IPS-NIHi7 (cell line): ENCODE measurements around the gene PRR36.

Experiments
- DNase-seq: peaks from one replicate; pipeline ENCODE4 v3.0.0; 2012; ENCODE audit warnings: mixed read lengths; ENCODE audit errors: extremely low spot score

PRR36 gene

DNA sequence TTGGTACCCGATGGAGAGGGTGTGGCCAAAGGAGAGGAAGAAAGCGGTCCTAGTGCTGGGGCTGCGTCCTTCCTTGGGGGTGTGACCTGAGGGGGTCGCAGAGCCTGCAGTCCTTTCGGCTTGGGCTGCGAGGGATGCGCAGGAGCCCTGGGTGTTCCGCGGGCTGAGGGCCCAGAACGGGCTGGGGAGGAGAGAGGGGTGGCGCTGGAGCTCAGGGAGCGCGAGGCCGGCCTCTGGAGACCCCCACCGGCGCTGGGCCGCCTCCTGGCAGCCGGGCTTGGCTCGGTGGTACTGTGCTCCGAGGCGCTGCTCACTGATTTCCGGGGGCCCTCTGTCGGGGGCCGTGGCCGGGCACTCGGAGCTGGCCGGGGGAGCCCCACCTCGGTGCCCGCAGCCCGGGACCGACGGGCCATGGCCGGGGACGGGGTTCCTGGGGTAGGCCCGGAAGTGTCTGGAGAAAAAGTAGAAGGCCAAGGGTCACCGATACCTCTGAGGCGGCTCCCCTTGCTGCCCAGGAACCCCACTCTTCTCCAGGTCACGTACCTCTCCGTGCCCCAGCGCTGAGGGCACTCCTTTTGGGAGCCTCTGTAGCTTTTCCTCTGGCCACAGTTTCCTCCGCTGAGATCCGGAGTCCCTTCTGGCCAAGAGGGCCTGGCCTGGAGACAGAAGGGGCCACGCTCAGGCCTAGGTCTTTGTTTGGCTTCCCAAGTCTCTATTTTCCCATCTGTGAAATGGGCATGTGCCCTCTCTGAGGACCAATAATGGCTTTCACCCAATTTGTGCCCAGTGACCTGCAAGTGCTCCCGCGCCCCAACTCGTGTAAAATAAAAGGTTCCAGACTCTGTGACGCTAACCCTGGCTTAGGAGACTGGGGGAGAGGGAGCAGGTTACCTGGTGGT lies 1.6 kb downstream of the PRR36 start:
- no peak for DNase-seq

GRCh38 chr19:7871437-7872305 lies 2.5 kb downstream of the PRR36 start:
- DNase-seq = peak; percentile 77

DNA sequence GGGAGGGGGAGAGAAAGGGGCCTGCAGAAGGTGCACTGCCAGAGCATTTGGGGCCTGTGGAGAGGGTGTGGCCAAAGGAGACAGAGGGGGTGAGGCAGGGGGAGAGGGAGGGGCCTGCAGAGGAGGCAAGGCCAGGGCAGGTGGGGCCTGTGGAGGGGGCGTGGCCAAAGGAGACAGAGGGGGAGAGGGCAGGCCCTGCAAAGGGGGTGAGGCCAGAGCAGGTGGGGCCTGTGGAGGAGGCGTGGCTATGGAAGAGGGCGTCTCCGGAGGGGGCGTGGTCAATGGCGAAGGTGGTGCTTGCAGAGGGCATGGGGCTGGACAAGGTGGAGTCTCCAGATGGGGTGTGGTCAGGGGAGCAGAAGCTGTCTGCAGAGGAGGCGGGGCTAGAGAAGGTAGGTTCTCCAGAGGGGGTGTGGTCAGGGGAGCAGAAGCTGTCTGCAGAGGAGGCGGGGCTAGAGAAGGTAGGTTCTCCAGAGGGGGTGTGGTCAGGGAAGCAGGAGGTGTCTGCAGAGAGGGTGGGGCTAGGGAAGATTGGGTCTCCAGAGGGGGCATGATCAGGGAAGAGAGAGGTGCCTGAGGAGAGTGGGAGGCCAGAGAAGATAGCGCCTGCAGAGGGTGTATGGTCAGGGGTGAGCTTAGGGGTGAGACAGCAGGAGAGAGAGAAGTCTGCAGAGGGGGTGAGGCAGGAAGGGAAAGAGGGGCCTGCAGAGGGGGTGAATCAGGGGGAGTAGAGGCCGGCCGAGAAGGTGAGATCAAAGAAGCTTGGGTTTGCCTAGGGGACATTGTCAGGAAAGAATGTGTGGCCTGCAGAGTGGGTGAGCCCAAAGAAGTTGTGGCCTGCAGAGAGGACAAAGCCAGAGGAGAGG lies 3.4 kb downstream of the PRR36 start:
- DNase-seq = peak; percentile 66

- DNase-seq = peak; percentile 53
Measured at GRCh38 chr19:7869910-7870511, 4.2 kb downstream of the PRR36 start.

GRCh38 chr19:7869453-7869909 lies 4.7 kb downstream of the PRR36 start:
- peak; percentile 47 for DNase-seq

GRCh38 chr19:7868671-7869452 lies 5.3 kb downstream of the PRR36 start:
- peak; percentile 82 for DNase-seq

- DNase-seq = no peak
Measured at GRCh38 chr19:7868326-7868670, 5.9 kb downstream of the PRR36 start.

DNA sequence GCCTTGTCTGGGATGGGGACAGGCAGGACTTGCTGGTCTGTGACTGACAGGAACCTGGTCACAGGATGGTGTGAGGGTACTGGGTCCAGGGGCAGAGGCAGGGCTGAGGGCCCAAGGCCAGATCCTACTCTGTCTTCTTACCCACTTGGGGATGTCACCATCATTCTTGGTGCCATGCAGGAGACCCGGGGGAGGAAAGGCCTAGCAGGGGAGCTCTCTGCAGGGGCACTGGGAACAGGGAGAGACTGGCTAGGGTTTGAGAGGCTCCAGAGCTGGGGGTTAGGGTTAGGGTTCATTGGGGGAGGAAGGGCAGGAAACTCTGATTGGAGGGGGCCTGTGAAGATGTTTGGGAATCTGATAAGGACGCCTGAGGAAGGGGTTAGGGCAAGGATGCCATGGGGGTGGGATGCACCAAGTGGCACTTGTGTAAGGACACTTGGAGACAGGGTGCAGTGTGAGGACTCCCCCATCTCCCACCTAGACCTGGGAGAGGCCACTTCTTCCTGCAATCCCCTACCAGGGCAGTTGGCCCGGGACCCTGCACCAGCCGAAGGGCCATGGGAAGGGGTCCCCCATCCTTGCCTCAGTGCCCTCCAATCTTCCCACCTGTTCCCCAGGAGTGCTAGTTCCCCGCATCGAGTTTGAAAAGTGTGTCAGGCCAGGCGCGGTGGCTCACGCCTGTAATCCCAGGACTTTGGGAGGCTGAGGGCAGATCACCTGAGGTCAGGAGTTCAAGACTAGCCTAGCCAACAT lies 6.9 kb downstream of the PRR36 start:
- no peak for DNase-seq

GRCh38 chr19:7866399-7867091 lies 7.6 kb downstream of the PRR36 start:
- DNase-seq = no peak

- DNase-seq = no peak
Measured at GRCh38 chr19:7865262-7865911, 8.8 kb downstream of the PRR36 start.

GRCh38 chr19:7864690-7865074 lies 9.5 kb downstream of the PRR36 start:
- DNase-seq = no peak

GRCh38 chr19:7863971-7864689 lies 10.1 kb downstream of the PRR36 start:
- DNase-seq = no peak

DNA sequence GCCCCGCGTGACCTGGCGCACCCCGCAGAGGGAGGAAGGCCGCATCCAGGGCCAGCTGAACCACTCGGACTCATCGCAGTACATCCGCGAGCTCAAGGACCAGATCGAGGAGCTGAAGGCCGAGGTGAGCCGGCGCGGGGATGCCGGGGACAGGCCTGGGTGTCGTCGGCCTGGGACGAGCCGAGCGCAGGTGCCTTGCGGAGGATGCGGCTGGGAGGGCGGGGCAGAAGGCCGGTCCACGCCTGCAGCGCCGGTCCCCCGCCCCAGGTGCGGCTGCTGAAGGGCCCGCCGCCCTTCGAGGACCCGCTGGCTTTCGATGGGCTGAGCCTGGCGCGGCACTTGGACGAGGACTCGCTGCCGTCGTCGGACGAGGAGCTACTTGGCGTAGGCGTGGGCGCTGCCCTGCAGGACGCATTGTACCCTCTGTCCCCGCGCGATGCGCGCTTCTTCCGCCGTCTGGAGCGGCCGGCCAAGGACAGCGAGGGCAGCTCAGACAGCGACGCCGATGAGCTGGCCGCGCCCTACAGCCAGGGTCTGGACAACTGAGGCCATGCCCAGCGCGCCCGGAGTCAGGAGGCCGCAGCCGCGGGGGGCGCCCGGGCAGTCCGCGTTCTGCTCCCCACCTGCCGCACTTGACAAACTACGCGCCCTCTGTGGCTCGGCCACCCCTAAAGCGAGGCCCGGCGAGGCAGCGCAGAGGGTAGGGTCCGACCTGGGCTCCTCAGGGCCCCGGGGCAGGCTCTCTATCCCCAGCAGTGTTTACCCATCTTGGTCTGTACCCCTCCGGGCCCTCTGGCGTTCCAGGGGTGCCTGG lies 10.8 kb downstream of the PRR36 start:
- DNase-seq = no peak

DNA sequence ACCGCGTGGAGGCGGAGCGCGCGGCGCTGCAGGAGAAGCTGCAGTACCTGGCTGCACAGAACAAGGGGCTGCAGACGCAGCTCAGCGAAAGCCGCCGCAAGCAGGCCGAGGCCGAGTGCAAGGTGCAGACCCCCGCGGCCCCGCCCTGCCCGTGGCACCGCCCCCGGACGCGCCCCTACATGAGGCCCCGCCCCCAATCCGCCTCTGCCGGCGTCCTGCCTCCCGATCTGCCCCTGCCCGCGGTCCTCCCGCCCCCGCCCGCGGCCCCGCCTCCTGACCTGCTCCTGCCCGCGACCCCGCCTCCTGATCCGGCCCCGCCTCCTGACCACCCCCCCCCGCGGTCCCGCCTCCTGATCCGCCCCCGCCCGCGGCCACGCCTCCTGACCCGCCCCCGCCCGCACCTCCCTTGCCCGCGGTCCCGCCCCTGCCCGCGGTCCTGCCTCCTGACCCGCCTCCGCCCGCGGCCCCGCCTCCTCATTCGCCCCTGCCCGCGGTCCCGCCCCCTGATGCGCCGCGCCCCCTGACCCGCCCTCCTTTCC lies 11.7 kb downstream of the PRR36 start:
- peak; percentile 93 for DNase-seq

- peak; percentile 68 for DNase-seq
Measured at GRCh38 chr19:7861619-7862412, 12.4 kb downstream of the PRR36 start.
